Measurements from ENCODE around the gene GALT. TPM values are rescaled to one million over a fixed set of nuclear protein-coding genes. Genes with fewer than 3 reads are reported as not detected.

Gene GALT
- total and polyA plus RNA-seq, 2 donors (not counting 1 experiment from before 2014, with no cell fraction given), result 111 to 167 TPM

- ChIA-PET POLR2A (no interaction called here), CTCF (interaction anchor here (1.5 kb wide), 1 partner anchor 15 kb away, joined by 4 read pairs; no protein-coding TSS in a partner anchor)
- Histone ChIP-seq H3K79me2 (ENCODE audit: control insufficient read depth, insufficient read depth, low read length) (no peaks in the 10 kb centered on the region), H3K27ac (ENCODE audit: low read length in 2 of 2) (no peak overlapping the region), H3K36me3 (replicated peaks in 1 of 2; ENCODE audit: control extremely low read depth in 1 of 2, control insufficient read depth in 1 of 2, extremely low read depth in 1 of 2, insufficient read depth in 2 of 2, low read length in 1 of 2) (no peaks in the 10 kb centered on the region), H4K20me1 (ENCODE audit: control insufficient read depth, insufficient read depth, low read length, poor library complexity, severe bottlenecking) (no peaks in the 10 kb centered on the region), H3K4me2 (replicated peaks; ENCODE audit: low read depth, low read length, poor library complexity, severe bottlenecking) (no peak overlapping the region), H3K4me1 (ENCODE audit: control insufficient read depth in 2 of 2, insufficient read depth in 2 of 2, low read length in 2 of 2) (peaks cover 0 to 8% of the 10 kb centered on the region in 2 donors), H2AFZ (ENCODE audit: insufficient read depth, low read depth, low read length, poor library complexity, severe bottlenecking) (no peak overlapping the region), H3K9ac (ENCODE audit: low read length) (no peak overlapping the region), H3K27me3 (replicated peaks in 1 of 4; ENCODE audit: control extremely low read depth in 1 of 4, control insufficient read depth in 3 of 4, insufficient read depth in 4 of 4, low read length in 3 of 4) (peaks cover 0 to 6% (median 0%) of the 10 kb centered on the region in 4 experiments), H3K4me3 (ENCODE audit: control extremely low read depth in 1 of 5, extremely low read depth in 1 of 5, insufficient read depth in 1 of 5, low read depth in 2 of 5, low read length in 4 of 5) (no peak overlapping the region), H3K9me3 (ENCODE audit: control extremely low read depth in 1 of 3, control insufficient read depth in 2 of 3, insufficient read depth in 1 of 3, low read length in 2 of 3) (no peaks in the 10 kb centered on the region)
- DNase-seq (no peak), ATAC-seq (ENCODE audit: low read depth) (no peak)
- intact Hi-C loops (cut with micrococcal nuclease), result no loop called here
- Mint-ChIP-seq H3K4me1 (peaks cover 3% of the 10 kb centered on the region), H3K4me3 (no peak overlapping the region), H3K27me3 (peaks cover 8% of the 10 kb centered on the region), H3K27ac (no peak overlapping the region), H3K9me3 (ENCODE audit: insufficient read depth) (no peaks in the 10 kb centered on the region)
- TF ChIP-seq CTCF (IDR thresholded peaks at IDR 0.05), result no peak
- TF ChIP-seq EZH2 (IDR thresholded peaks at IDR 0.05; ENCODE audit: borderline replicate concordance, insufficient read depth, low read depth, low read length, poor library complexity, severe bottlenecking), result no peak
- 90% methylated on average over 7 of the region's 10 CpGs for WGBS (ENCODE audit: insufficient coverage)
These were observed 41.0 kb downstream of the GALT start for GRCh38 chr9:34687276-34688030.

- ChIA-PET POLR2A (no interaction called here), CTCF (no interaction called here)
- Mint-ChIP-seq H3K4me1 (peaks cover 3% of the 10 kb centered on the region), H3K4me3 (no peak overlapping the region), H3K27ac (no peak overlapping the region), H3K27me3 (peaks cover 8% of the 10 kb centered on the region), H3K9me3 (ENCODE audit: insufficient read depth) (no peaks in the 10 kb centered on the region)
- Histone ChIP-seq H3K79me2 (ENCODE audit: control insufficient read depth, insufficient read depth, low read length) (no peaks in the 10 kb centered on the region), H3K27me3 (replicated peaks in 1 of 4; ENCODE audit: control extremely low read depth in 1 of 4, control insufficient read depth in 3 of 4, insufficient read depth in 4 of 4, low read length in 3 of 4) (peaks cover 0 to 6% (median 0%) of the 10 kb centered on the region in 4 experiments), H3K9ac (ENCODE audit: low read length) (no peak overlapping the region), H3K4me3 (ENCODE audit: control extremely low read depth in 1 of 5, extremely low read depth in 1 of 5, insufficient read depth in 1 of 5, low read depth in 2 of 5, low read length in 4 of 5) (no peak overlapping the region), H3K4me2 (replicated peaks; ENCODE audit: low read depth, low read length, poor library complexity, severe bottlenecking) (no peak overlapping the region), H4K20me1 (ENCODE audit: control insufficient read depth, insufficient read depth, low read length, poor library complexity, severe bottlenecking) (no peaks in the 10 kb centered on the region), H3K9me3 (ENCODE audit: control extremely low read depth in 1 of 3, control insufficient read depth in 2 of 3, insufficient read depth in 1 of 3, low read length in 2 of 3) (no peaks in the 10 kb centered on the region), H3K36me3 (replicated peaks in 1 of 2; ENCODE audit: control extremely low read depth in 1 of 2, control insufficient read depth in 1 of 2, extremely low read depth in 1 of 2, insufficient read depth in 2 of 2, low read length in 1 of 2) (no peaks in the 10 kb centered on the region), H3K27ac (ENCODE audit: low read length in 2 of 2) (no peak overlapping the region), H2AFZ (ENCODE audit: insufficient read depth, low read depth, low read length, poor library complexity, severe bottlenecking) (no peak overlapping the region), H3K4me1 (ENCODE audit: control insufficient read depth in 2 of 2, insufficient read depth in 2 of 2, low read length in 2 of 2) (peaks cover 0 to 8% of the 10 kb centered on the region in 2 donors)
- intact Hi-C loops (cut with micrococcal nuclease), result no loop called here
- 94% methylated on average over 4 of the region's 5 CpGs for WGBS (ENCODE audit: insufficient coverage)
- TF ChIP-seq CTCF (IDR thresholded peaks at IDR 0.05) (no peak), EZH2 (IDR thresholded peaks at IDR 0.05; ENCODE audit: borderline replicate concordance, insufficient read depth, low read depth, low read length, poor library complexity, severe bottlenecking) (no peak)
- DNase-seq (no peak), ATAC-seq (ENCODE audit: low read depth) (no peak)
These were observed 42.0 kb downstream of the GALT start for GRCh38 chr9:34688329-34689115.
